ENCODE measurements around the gene TTC22. TPM values are rescaled to one million over a fixed set of nuclear protein-coding genes. Genes with fewer than 3 reads are reported as not detected.

The TTC22 gene
- total RNA-seq, 3 donors from 2014 or later, result 51.6 to 122 (median 70.8) TPM

GRCh38 chr1:54848134-54848948 lies 47.2 kb upstream of the TTC22 start:
- intact Hi-C loops (cut with DNase I, micrococcal nuclease), result no loop called here
- ATAC-seq (no peak), DNase-seq (no peak)
- Histone ChIP-seq H3K9me3 (no peaks in the 10 kb centered on the region), H3K4me1 (ENCODE audit: low read depth) (no peaks in the 10 kb centered on the region), H3K4me3 (no peak overlapping the region), H3K36me3 (ENCODE audit: low read depth) (no peaks in the 10 kb centered on the region)
- no peak for TF ChIP-seq CTCF (IDR thresholded peaks at IDR 0.05)

GRCh38 chr1:54846716-54847284 lies 45.7 kb upstream of the TTC22 start:
- intact Hi-C loops (cut with DNase I, micrococcal nuclease), result no loop called here
- Histone ChIP-seq H3K9me3 (no peaks in the 10 kb centered on the region), H3K4me3 (no peak overlapping the region), H3K36me3 (ENCODE audit: low read depth) (no peaks in the 10 kb centered on the region), H3K4me1 (ENCODE audit: low read depth) (no peaks in the 10 kb centered on the region)
- no peak for TF ChIP-seq CTCF (IDR thresholded peaks at IDR 0.05)
- no peak for ATAC-seq
- no peak for DNase-seq

- ATAC-seq (no peak), DNase-seq (no peak)
- no peak overlapping the region for H3K4me3 ChIP-seq
- no peak for TF ChIP-seq CTCF (IDR thresholded peaks at IDR 0.05)
- H3K36me3 ChIP-seq (ENCODE audit: low read depth), result no peaks in the 10 kb centered on the region
- H3K4me1 ChIP-seq (ENCODE audit: low read depth), result no peaks in the 10 kb centered on the region
- H3K9me3 ChIP-seq, result no peaks in the 10 kb centered on the region
- intact Hi-C loops (cut with DNase I, micrococcal nuclease), result no loop called here
Measured at GRCh38 chr1:54846301-54846700, 45.2 kb upstream of the TTC22 start.

GRCh38 chr1:54845772-54846171 lies 44.6 kb upstream of the TTC22 start:
- intact Hi-C loops (cut with DNase I, micrococcal nuclease), result no loop called here
- no peak overlapping the region for H3K4me3 ChIP-seq
- H3K9me3 ChIP-seq, result no peaks in the 10 kb centered on the region
- no peaks in the 10 kb centered on the region for H3K36me3 ChIP-seq (ENCODE audit: low read depth)
- DNase-seq, result no peak
- H3K4me1 ChIP-seq (ENCODE audit: low read depth), result no peaks in the 10 kb centered on the region
- TF ChIP-seq CTCF (IDR thresholded peaks at IDR 0.05), result no peak
- peak; percentile 22 for ATAC-seq

- intact Hi-C loops (cut with DNase I, micrococcal nuclease), result no loop called here
- no peak for ATAC-seq
- no peak for DNase-seq
- Histone ChIP-seq H3K9me3 (no peaks in the 10 kb centered on the region), H3K4me1 (ENCODE audit: low read depth) (no peaks in the 10 kb centered on the region), H3K4me3 (no peak overlapping the region), H3K36me3 (ENCODE audit: low read depth) (no peaks in the 10 kb centered on the region)
- TF ChIP-seq CTCF (IDR thresholded peaks at IDR 0.05), result no peak
Measured at GRCh38 chr1:54844564-54844963, 43.4 kb upstream of the TTC22 start.
